Activated CD4-positive, alpha-beta T cell treated with anti-CD3 and anti-CD28 coated beads, Interleukin-2, amount 10 ng/mL, durations not matched to agents 24 days and 14 days (primary cell): ENCODE data around the gene RFC5. TPM values are rescaled to one million over a fixed set of nuclear protein-coding genes. Genes with fewer than 3 reads are reported as not detected.
A peak's percentile ranks its signal among the peaks of the same experiment; 100 is the strongest.
"Not testable (repeated sequence)": the region's sequence is repeated elsewhere in the genome, so short reads cannot be mapped to it uniquely, and the experiment has no call there.

Experiments used
- DNase-seq: peaks from one replicate; pipeline ENCODE4 v3.0.0; 2022
- H3K27ac Mint-ChIP-seq: one replicate; pipeline ENCODE4 v1.8.0; 2022; ENCODE audit warnings: mild to moderate bottlenecking, mixed read lengths
- H3K27me3 Mint-ChIP-seq: one replicate; pipeline ENCODE4 v1.8.0; 2022; ENCODE audit warnings: mixed read lengths
- H3K36me3 Mint-ChIP-seq: one replicate; pipeline ENCODE4 v1.8.0; 2022; ENCODE audit warnings: low read depth, mild to moderate bottlenecking, mixed read lengths
- H3K4me1 Mint-ChIP-seq: one replicate; pipeline ENCODE4 v1.8.0; 2021; ENCODE audit warnings: mixed read lengths
- H3K4me3 Mint-ChIP-seq: one replicate; pipeline ENCODE4 v1.8.0; 2022; ENCODE audit warnings: mild to moderate bottlenecking, moderate library complexity, mixed read lengths
- H3K9me3 Mint-ChIP-seq: one replicate; pipeline ENCODE4 v1.8.0; 2021; ENCODE audit warnings: mixed read lengths
- intact Hi-C: fragments of 100-400 bp; cut with micrococcal nuclease; formaldehyde crosslinking; loops from one replicate; pipeline ENCODE4 v1.15.1; 2023
- total RNA-seq: library from RNA; stranded (reverse); gene quantifications from 2 replicates; pipeline ENCODE4 v1.2.3, GENCODE V29; 2022

Gene RFC5
- total RNA-seq, 1 donor from 2014 or later: 84.4 TPM

- H3K36me3 Mint-ChIP-seq: no peaks in the 10 kb centered on the region
- H3K4me3 Mint-ChIP-seq: no peak overlapping the region
- H3K9me3 Mint-ChIP-seq: no peaks in the 10 kb centered on the region
- no peaks in the 10 kb centered on the region for H3K27me3 Mint-ChIP-seq
- H3K4me1 Mint-ChIP-seq: no peaks in the 10 kb centered on the region
- intact Hi-C loops: no loop called here
- DNase-seq: no peak
- H3K27ac Mint-ChIP-seq: no peak overlapping the region
Observed at GRCh38 chr12:117986705-117987469, 29.6 kb upstream of the RFC5 start.

GRCh38 chr12:117994551-117995438 lies 21.7 kb upstream of the RFC5 start:
- Mint-ChIP-seq H3K4me1 (peaks cover 4% of the 10 kb centered on the region), H3K4me3 (no peak overlapping the region), H3K27me3 (no peaks in the 10 kb centered on the region), H3K36me3 (no peaks in the 10 kb centered on the region), H3K27ac (no peak overlapping the region), H3K9me3 (peaks cover 6% of the 10 kb centered on the region)
- no peak for DNase-seq
- intact Hi-C loops: no loop called here

GRCh38 chr12:117998719-117999118 lies 17.8 kb upstream of the RFC5 start:
- Mint-ChIP-seq H3K36me3 (no peaks in the 10 kb centered on the region), H3K27me3 (no peaks in the 10 kb centered on the region), H3K4me1 (peaks cover 8% of the 10 kb centered on the region), H3K9me3 (peaks cover 10% of the 10 kb centered on the region), H3K27ac (no peak overlapping the region), H3K4me3 (no peak overlapping the region)
- intact Hi-C loops: no loop called here
- no peak for DNase-seq

- intact Hi-C loops, H3K36me3 Mint-ChIP-seq, H3K27ac Mint-ChIP-seq, H3K4me3 Mint-ChIP-seq, H3K27me3 Mint-ChIP-seq, H3K4me1 Mint-ChIP-seq, H3K9me3 Mint-ChIP-seq, DNase-seq: not testable (repeated sequence)
Observed at GRCh38 chr12:117999806-118000205, 16.7 kb upstream of the RFC5 start.

GRCh38 chr12:118010903-118011302 lies 5.6 kb upstream of the RFC5 start:
- Mint-ChIP-seq H3K36me3 (no peaks in the 10 kb centered on the region), H3K4me3 (no peak overlapping the region), H3K9me3 (peaks cover 7% of the 10 kb centered on the region), H3K27me3 (peaks cover 9% of the 10 kb centered on the region), H3K27ac (no peak overlapping the region), H3K4me1 (peaks cover under 1% of the 10 kb centered on the region)
- intact Hi-C loops: no loop called here
- no peak for DNase-seq

- intact Hi-C loops: no loop called here
- H3K27ac Mint-ChIP-seq: no peak overlapping the region
Observed at GRCh38 chr12:118011377-118011776, 5.1 kb upstream of the RFC5 start.

GRCh38 chr12:118011961-118012360 lies 4.5 kb upstream of the RFC5 start:
- H3K36me3 Mint-ChIP-seq: peaks cover 2% of the 10 kb centered on the region
- peaks cover 8% of the 10 kb centered on the region for H3K27me3 Mint-ChIP-seq
- H3K4me3 Mint-ChIP-seq: no peak overlapping the region
- no peak for DNase-seq
- H3K9me3 Mint-ChIP-seq: peaks cover 7% of the 10 kb centered on the region
- H3K27ac Mint-ChIP-seq: no peak overlapping the region
- intact Hi-C loops: no loop called here
- peaks cover 5% of the 10 kb centered on the region for H3K4me1 Mint-ChIP-seq

More at GRCh38 chr12:118011377-118011776, 5.1 kb upstream of the RFC5 start:
- peaks cover 7% of the 10 kb centered on the region for H3K9me3 Mint-ChIP-seq
- H3K4me1 Mint-ChIP-seq: peaks cover 3% of the 10 kb centered on the region
- peaks cover under 1% of the 10 kb centered on the region for H3K36me3 Mint-ChIP-seq
- DNase-seq: no peak
- H3K4me3 Mint-ChIP-seq: no peak overlapping the region
- peaks cover 9% of the 10 kb centered on the region for H3K27me3 Mint-ChIP-seq

GRCh38 chr12:118013283-118013682 lies 3.2 kb upstream of the RFC5 start:
- H3K27ac Mint-ChIP-seq: no peak overlapping the region
- no peak for DNase-seq
- intact Hi-C loops: no loop called here
- peaks cover 14% of the 10 kb centered on the region for H3K4me1 Mint-ChIP-seq
- H3K9me3 Mint-ChIP-seq: peaks cover 7% of the 10 kb centered on the region
- peaks cover 11% of the 10 kb centered on the region for H3K36me3 Mint-ChIP-seq
- peaks cover 7% of the 10 kb centered on the region for H3K27me3 Mint-ChIP-seq
- H3K4me3 Mint-ChIP-seq: no peak overlapping the region

- Mint-ChIP-seq H3K36me3 (peaks cover 23% of the 10 kb centered on the region), H3K27ac (no peak overlapping the region), H3K9me3 (peaks cover 7% of the 10 kb centered on the region), H3K4me3 (peak overlapping the region; percentile 98), H3K4me1 (peaks cover 17% of the 10 kb centered on the region), H3K27me3 (peaks cover 7% of the 10 kb centered on the region)
- intact Hi-C loops: loop anchor here (5.0 kb wide), 1 partner anchor 48 kb away; the partner anchor contains the start of gene KSR2
- DNase-seq: no peak
Observed at GRCh38 chr12:118015306-118015705, 1.2 kb upstream of the RFC5 start.

GRCh38 chr12:118015944-118016343 lies 559 bp upstream of the RFC5 start:
- intact Hi-C loops: loop anchor here (1.0 to 5.0 kb wide), 5 partner anchors 19 to 361 kb away; partner anchors contain the start of genes KSR2, SUDS3 and WSB2
- Mint-ChIP-seq H3K4me3 (peak overlapping the region; percentile 98), H3K27ac (no peak overlapping the region), H3K4me1 (peaks cover 17% of the 10 kb centered on the region), H3K9me3 (peaks cover 7% of the 10 kb centered on the region), H3K36me3 (peaks cover 28% of the 10 kb centered on the region), H3K27me3 (peaks cover 7% of the 10 kb centered on the region)
- DNase-seq: no peak

GRCh38 chr12:118017926-118018325 lies 1.4 kb downstream of the RFC5 start:
- H3K27me3 Mint-ChIP-seq: peaks cover 7% of the 10 kb centered on the region
- peak overlapping the region; percentile 98 for H3K4me3 Mint-ChIP-seq

GRCh38 chr12:118020036-118020435 lies 3.5 kb downstream of the RFC5 start:
- Mint-ChIP-seq H3K4me1 (peaks cover 17% of the 10 kb centered on the region), H3K9me3 (no peaks in the 10 kb centered on the region), H3K27me3 (no peaks in the 10 kb centered on the region), H3K27ac (no peak overlapping the region), H3K4me3 (no peak overlapping the region), H3K36me3 (peaks cover 59% of the 10 kb centered on the region)
- intact Hi-C loops: no loop called here
- DNase-seq: no peak

More at GRCh38 chr12:118017926-118018325, 1.4 kb downstream of the RFC5 start:
- no peak for DNase-seq
- Mint-ChIP-seq H3K4me1 (peaks cover 17% of the 10 kb centered on the region), H3K9me3 (peaks cover 7% of the 10 kb centered on the region), H3K36me3 (peaks cover 45% of the 10 kb centered on the region), H3K27ac (peak overlapping the region; percentile 94)
- intact Hi-C loops: loop anchor here (1.0 to 5.0 kb wide), 4 partner anchors 43 to 359 kb away; partner anchors contain the start of genes KSR2, PEBP1, SUDS3 and WSB2

GRCh38 chr12:118022097-118022727 lies 5.7 kb downstream of the RFC5 start:
- H3K27me3 Mint-ChIP-seq, intact Hi-C loops, DNase-seq, H3K4me3 Mint-ChIP-seq, H3K9me3 Mint-ChIP-seq: not testable (repeated sequence)
- Mint-ChIP-seq H3K4me1 (peaks cover 10% of the 10 kb centered on the region), H3K27ac (peak overlapping the region; percentile 51), H3K36me3 (peaks cover 72% of the 10 kb centered on the region)
